Measurements from ENCODE around the gene EPS8L1.

DNA sequence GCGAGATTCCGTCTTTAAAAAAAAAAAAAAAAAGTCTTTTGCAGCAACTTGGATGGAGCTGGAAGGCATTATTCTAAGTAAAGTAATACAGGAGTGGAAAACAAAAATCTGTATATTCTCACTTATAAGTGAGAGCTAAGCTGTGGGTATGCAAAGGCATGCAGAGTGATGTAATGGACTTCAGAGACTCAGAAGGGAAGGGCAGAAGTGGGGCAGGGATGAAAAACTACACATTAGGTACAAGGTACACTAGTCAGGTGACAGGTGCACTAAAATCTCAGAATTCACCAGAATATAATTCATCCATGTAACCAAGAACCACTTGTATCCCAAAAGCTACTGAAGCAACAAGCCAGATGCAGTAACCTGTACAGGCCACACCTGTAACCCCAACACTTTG is 39.6 kb upstream of the EPS8L1 start:
- no peak for TF ChIP-seq POLR2A (IDR thresholded peaks at IDR 0.05; ENCODE audit: low read length)
- no peak for TF ChIP-seq GATA1 (IDR thresholded peaks at IDR 0.05; ENCODE audit: low read depth, low read length)
